ENCODE measurements around the gene SPATA13. TPM values are rescaled to one million over a fixed set of nuclear protein-coding genes. Genes with fewer than 3 reads are reported as not detected.
"Not testable (repeated sequence)": the region's sequence is repeated elsewhere in the genome, so short reads cannot be mapped to it uniquely, and the experiment has no call there.

The SPATA13 gene
- total and polyA plus RNA-seq, 12 donors: 20.0 to 85.5 (median 31.0) TPM

DNA sequence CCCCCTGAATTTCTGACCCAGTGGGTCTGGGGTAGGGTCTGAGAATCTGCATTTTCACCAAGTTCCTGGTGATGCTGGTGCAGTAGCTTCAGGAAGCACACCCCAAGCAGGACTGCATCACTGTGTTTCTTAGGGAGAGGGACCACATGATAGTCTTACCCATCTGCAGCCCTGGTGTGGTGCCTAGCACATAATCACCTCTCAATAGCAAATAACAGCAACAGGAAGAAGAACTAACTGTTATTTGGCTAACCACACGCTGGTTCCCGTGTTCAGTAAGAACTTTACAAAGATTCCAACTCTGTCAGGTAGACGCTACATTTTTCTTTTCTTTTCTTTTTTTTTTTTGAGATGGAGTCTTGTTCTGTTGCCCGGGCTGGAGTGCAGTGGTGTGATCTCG lies 41.9 kb upstream of the SPATA13 start:
- peaks cover 0 to 9% of the 10 kb centered on the region in 2 donors for H3K4me1 ChIP-seq (replicated peaks in 1 of 2)
- H3K27me3 ChIP-seq: no peaks in the 10 kb centered on the region
- WGBS, 4 donors: 89 to 96% (median 91%) methylated on average over 5 of the region's 5 CpGs
- intact Hi-C loops (cut with DNase I): no loop called here
- no peak overlapping the region for H3K4me3 ChIP-seq
- no peak for DNase-seq
- no peak for TF ChIP-seq POLR2A (IDR thresholded peaks at IDR 0.05)
- TF ChIP-seq, protein P1, sequence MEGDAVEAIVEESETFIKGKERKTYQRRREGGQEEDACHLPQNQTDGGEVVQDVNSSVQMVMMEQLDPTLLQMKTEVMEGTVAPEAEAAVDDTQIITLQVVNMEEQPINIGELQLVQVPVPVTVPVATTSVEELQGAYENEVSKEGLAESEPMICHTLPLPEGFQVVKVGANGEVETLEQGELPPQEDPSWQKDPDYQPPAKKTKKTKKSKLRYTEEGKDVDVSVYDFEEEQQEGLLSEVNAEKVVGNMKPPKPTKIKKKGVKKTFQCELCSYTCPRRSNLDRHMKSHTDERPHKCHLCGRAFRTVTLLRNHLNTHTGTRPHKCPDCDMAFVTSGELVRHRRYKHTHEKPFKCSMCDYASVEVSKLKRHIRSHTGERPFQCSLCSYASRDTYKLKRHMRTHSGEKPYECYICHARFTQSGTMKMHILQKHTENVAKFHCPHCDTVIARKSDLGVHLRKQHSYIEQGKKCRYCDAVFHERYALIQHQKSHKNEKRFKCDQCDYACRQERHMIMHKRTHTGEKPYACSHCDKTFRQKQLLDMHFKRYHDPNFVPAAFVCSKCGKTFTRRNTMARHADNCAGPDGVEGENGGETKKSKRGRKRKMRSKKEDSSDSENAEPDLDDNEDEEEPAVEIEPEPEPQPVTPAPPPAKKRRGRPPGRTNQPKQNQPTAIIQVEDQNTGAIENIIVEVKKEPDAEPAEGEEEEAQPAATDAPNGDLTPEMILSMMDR (IDR thresholded peaks at IDR 0.05): no peak
- H3K27ac ChIP-seq: no peak overlapping the region
- H3K9me3 ChIP-seq (replicated peaks in 1 of 3): no peaks in the 10 kb centered on the region
- no peaks in the 10 kb centered on the region for H3K36me3 ChIP-seq (replicated peaks in 1 of 2)

DNA sequence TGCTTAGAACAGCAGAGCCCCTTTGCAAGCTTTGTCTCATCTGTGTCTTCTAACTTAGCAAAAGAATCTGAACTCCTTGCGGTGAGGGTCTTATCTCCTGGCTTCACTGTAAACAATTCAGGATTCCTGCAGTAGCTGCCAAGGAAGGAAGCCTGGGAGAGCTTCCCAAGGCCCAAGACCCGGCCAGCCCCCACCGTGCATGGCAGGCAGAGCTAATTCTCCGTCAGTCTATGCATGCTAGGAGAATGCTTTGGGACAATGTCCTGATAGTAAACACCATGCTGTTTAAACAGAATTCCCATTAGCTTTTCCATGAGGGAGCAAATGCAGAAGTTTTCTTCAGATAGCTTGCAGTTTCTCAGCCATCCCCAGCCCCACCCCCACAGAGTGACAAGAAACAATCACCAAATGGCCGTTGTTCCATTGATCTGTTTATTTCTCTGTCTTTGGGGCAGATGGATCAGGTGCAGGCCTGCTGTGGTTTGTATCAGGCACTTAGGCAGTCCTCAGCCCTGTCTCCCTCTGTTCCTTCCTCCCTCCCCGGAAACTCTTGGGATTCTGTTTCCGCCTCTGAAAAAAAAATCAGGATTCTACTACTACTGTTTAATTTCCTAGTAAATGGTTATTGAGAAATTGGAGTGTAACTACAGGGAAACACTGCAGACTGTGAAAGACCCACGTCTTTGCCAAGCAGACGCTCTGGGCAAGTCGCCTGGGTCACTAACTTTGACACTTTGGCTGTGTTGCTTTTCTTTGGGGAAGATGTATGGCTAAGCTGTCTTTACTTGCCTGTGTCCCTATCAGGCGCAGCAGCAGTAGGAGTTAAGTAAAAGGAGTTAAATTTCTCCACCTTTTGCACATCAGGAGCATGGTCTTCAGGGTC lies 40.7 kb upstream of the SPATA13 start:
- WGBS, 4 donors: 47 to 54% (median 52%) methylated on average over 11 of the region's 11 CpGs
- TF ChIP-seq, protein P1 (IDR thresholded peaks at IDR 0.05): no peak
- no peak for TF ChIP-seq POLR2A (IDR thresholded peaks at IDR 0.05)
- Histone ChIP-seq H3K27ac (no peak overlapping the region), H3K4me1 (replicated peaks in 1 of 2) (peaks cover 0 to 9% of the 10 kb centered on the region in 2 donors), H3K4me3 (no peak overlapping the region), H3K36me3 (replicated peaks in 1 of 2) (no peaks in the 10 kb centered on the region), H3K9me3 (replicated peaks in 1 of 3) (no peaks in the 10 kb centered on the region), H3K27me3 (no peaks in the 10 kb centered on the region)
- peak in 2 of 7 donors; percentile 32 to 43 for DNase-seq
- intact Hi-C loops (cut with DNase I): no loop called here

DNA sequence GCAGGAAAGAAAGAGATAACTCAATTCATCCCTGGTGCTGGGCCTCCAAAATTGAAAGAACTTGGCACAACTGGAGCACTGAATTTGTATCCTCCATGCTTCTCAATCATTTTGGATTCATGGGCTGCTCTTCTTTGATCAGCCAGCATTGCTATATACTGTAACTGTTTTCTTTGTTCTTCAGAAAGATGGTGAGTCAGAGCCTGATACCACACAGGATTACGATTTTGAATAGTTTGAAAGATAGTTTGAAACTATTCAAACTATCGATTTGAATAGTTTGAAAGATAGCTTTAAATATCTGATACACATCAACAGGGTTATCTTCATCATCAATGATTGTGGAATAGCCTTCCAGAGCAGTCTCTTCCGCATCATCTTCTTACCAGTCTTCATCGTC lies 38.5 kb upstream of the SPATA13 start:
- H3K27me3 ChIP-seq; H3K9me3 ChIP-seq (replicated peaks in 1 of 3); H3K36me3 ChIP-seq (replicated peaks in 1 of 2); intact Hi-C loops (cut with DNase I); DNase-seq; H3K4me3 ChIP-seq; H3K4me1 ChIP-seq (replicated peaks in 1 of 2); H3K27ac ChIP-seq: not testable (repeated sequence)
- WGBS, 4 donors: 81 to 89% (median 85%) methylated on average over 4 of the region's 4 CpGs

DNA sequence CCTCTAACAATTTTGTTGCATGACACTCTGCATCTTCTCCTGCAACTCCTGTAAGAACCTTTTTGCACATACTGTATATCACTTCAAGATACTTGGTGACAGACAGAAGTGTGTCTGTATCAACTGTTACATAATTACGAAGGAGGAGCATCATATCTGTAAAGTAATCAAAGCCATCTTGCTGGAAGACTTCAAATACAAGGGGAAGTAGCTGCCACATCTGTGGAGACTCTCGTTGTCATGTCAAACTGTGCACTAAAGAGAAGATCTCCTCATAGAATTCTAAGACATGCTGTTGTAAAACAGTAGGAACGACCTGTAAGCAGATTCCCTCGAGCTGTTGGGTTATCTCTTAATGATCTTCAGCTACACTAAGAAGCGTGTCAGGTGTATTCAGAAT lies 38.0 kb upstream of the SPATA13 start:
- no peak for TF ChIP-seq POLR2A (IDR thresholded peaks at IDR 0.05)
- TF ChIP-seq, protein P1 (IDR thresholded peaks at IDR 0.05): no peak
- peaks cover 0 to 9% of the 10 kb centered on the region in 2 donors for H3K4me1 ChIP-seq (replicated peaks in 1 of 2)
- DNase-seq: no peak
- no peaks in the 10 kb centered on the region for H3K36me3 ChIP-seq (replicated peaks in 1 of 2)
- 83 to 89% (median 84%) methylated on average over 5 of the region's 5 CpGs for WGBS, 4 donors
- no peak overlapping the region for H3K4me3 ChIP-seq
- intact Hi-C loops (cut with DNase I): no loop called here
- no peaks in the 10 kb centered on the region for H3K27me3 ChIP-seq
- H3K9me3 ChIP-seq (replicated peaks in 1 of 3): no peaks in the 10 kb centered on the region
- no peak overlapping the region for H3K27ac ChIP-seq

DNA sequence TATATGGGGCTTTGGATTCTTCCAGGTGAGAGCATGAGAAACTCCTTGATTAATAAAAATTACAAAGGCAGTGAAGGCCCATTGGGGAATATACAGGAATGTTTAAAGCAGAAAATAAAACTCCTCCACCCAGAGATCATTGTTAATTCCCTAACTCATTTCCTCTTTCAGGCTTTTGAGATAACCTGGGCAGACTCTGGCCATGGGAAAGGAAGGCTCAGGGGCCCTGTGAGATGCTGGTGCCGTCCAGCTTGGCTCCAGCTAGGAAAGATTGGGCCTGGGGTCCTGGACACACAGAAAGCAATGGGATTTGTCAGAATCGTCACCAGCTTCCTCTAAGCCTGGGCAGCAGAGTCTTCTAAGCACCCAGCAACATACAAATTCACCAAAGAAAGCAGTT lies 36.8 kb upstream of the SPATA13 start:
- H3K36me3 ChIP-seq (replicated peaks in 1 of 2): no peaks in the 10 kb centered on the region
- H3K27me3 ChIP-seq: no peaks in the 10 kb centered on the region
- no peak for DNase-seq
- peaks cover 0 to 9% of the 10 kb centered on the region in 2 donors for H3K4me1 ChIP-seq (replicated peaks in 1 of 2)
- H3K27ac ChIP-seq: no peak overlapping the region
- H3K9me3 ChIP-seq (replicated peaks in 1 of 3): no peaks in the 10 kb centered on the region
- no peak for TF ChIP-seq POLR2A (IDR thresholded peaks at IDR 0.05)
- TF ChIP-seq, protein P1 (IDR thresholded peaks at IDR 0.05): no peak
- H3K4me3 ChIP-seq: no peak overlapping the region
- intact Hi-C loops (cut with DNase I): no loop called here
- WGBS, 4 donors: 79 to 86% (median 82%) methylated on average over 2 of the region's 2 CpGs

Data from adrenal gland (tissue), 12 donors.